Upper lobe of left lung (tissue), 4 donors: ENCODE measurements around the gene PPP3CA.

Source experiments
- CTCF ChIP-seq, 6 experiments: fragments of 450-650 bp in 4 of 6; fragments of 200-600 bp in 2 of 6; sonication (generic) in 2 of 6; IDR thresholded peaks; one replicate each; pipeline ENCODE4 v1.5.1; 2016 to 2019; ENCODE audit warnings: antibody characterized with exemption in 6 of 6
- POLR2AphosphoS5 ChIP-seq, 2 donors: sonication (generic); formaldehyde crosslinking; IDR thresholded peaks; one replicate each; pipeline ENCODE4 v1.5.1; 2017; ENCODE audit warnings: antibody characterized with exemption in 2 of 2

DNA sequence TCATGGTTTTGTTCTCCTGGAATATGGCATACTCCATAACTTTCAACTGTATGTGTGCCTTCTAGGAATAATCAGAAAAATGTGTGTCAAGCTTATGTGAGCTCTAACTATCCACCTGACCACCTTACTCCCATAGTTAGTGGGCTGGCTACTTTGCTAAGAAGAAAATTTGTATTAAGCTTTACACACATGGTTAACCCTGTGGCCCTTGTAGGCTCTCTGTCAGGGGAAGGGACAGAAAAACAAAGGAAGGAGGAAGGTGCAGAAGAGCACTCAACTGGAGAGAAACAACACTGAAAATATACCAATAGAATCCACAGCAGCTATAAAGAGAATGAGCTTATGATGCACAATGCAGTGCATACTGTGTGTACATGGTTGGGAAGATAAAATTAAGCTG lies 84.6 kb downstream of the PPP3CA start:
- TF ChIP-seq CTCF (IDR thresholded peaks at IDR 0.05) (no peak), POLR2AphosphoS5 (IDR thresholded peaks at IDR 0.05) (no peak)
